GM19397 (cell line): ENCODE measurements around the gene EGFL7.

Experiments
- ATAC-seq: cut with Tn5 transposase; IDR thresholded peaks from one replicate; pipeline ENCODE4 v1.9.1; 2021; ENCODE audit warnings: mild to moderate bottlenecking, moderate library complexity; ENCODE audit not compliant: unreplicated experiment

The EGFL7 gene

GRCh38 chr9:136684799-136685198 is 22.1 kb downstream of the EGFL7 start:
- ATAC-seq = no peak

DNA sequence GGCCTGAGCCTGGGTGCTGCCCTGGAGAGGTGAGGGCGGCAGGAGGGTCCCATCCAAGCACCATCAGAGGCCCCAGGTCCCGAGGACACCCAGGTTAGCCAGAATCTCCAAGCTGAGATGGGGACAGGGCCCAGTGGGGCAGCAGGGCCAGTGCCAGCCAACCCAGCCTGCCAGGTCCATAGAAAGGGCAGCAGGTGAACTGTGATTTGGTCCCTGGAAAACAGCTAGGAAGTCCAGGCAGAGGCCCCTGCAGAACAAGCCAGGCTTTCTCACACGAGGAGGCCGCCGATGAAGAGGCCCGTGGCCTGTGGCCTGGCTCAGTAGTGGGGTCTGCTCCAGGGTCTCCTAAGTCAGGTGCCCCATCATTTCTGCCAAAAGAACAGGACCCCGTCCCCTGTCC is 22.5 kb downstream of the EGFL7 start:
- ATAC-seq = no peak

- ATAC-seq = no peak
Measured at GRCh38 chr9:136685790-136686533, 23.2 kb downstream of the EGFL7 start.

- no peak for ATAC-seq
Measured at GRCh38 chr9:136686534-136686793, 23.7 kb downstream of the EGFL7 start.

DNA sequence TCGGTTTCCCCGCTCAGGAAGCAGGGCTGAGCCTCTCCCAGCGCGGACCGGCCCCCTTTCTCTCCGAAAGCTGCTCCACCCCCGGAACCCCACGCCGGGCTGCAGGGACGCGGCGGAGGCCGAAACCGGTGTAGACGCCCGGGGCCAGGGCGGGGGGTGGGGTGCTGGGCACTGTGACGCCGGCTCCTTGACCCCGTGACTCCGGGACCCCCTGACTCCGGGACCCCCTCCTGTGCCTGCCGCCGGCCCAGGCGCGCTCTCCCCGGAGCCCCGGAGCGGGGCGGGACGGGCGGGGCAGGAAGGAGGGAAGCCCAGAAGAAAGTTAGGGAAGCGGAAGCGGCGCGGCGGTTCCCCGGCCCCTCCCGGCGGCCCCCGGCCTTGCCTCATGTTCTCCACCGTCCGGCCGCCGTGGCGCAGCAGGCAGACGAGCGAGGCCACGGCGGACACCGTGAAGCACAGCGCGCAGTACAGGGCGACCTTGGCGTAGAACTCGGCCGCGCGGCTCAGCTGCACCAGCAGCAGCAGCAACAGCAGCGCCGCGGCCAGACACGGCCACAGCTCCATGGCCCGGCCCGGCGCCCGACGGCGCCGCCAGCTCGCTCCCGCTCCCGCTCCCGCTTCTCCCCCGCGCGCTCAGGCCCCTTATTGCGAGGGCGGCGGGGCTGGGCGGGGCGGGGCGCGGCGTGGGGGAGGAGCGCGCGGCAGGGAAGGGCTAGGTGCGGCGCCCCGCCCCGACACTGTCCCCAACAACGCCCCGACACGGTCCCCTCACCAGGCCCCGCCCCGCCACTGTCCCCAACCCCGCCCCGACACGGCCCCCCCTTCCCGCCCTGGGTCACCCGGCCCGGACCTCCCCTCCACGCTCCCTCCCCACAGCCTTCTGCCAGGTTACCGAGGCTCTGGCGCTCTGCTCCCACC is 24.3 kb downstream of the EGFL7 start, which contains the start of gene AGPAT2:
TSS of gene AGPAT2 (minus strand) at position 664 of the 918 bp plus-strand sequence. CDS start at position 564, 100 bp downstream.
- peak; percentile 60 for ATAC-seq

- ATAC-seq = no peak
Measured at GRCh38 chr9:136687721-136688223, 25.1 kb downstream of the EGFL7 start.

- no peak for ATAC-seq
Measured at GRCh38 chr9:136688274-136689107, 25.8 kb downstream of the EGFL7 start.

GRCh38 chr9:136689108-136689460 is 26.4 kb downstream of the EGFL7 start:
- ATAC-seq = no peak

DNA sequence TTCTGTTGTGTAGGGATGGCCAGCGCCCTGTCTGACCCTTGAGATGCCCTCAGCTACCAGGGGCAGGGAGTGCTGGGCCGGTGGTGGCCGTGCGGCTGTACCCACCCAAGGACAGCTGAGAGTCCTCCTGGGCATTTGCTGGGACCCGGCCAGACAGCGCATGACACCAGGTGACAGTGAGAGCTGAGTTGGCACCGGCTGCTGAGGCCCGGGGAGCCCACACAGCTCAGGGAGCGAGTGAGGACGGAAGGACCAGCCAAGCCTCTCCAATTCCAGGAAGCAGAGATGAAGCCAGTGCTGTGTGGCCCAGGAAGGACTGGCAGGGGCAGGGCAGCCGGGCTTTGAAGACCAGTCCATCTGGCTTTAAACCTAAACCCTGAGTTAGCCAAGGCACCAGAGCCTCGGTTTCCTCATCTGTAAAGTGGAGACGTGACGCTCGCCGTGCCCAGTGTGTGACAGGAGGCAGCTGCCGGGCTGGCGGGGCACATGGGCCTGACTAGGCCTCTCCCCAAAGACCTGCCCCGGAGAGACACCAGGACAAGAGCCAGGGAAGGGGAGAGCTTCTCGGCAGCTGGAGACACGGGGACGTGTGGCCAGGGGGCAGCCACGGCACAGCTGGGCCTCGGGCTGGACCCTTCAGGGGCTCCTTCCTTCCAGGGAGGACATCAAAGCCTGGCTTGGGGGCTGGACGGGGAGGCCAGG is 27.5 kb downstream of the EGFL7 start:
- ATAC-seq = no peak

DNA sequence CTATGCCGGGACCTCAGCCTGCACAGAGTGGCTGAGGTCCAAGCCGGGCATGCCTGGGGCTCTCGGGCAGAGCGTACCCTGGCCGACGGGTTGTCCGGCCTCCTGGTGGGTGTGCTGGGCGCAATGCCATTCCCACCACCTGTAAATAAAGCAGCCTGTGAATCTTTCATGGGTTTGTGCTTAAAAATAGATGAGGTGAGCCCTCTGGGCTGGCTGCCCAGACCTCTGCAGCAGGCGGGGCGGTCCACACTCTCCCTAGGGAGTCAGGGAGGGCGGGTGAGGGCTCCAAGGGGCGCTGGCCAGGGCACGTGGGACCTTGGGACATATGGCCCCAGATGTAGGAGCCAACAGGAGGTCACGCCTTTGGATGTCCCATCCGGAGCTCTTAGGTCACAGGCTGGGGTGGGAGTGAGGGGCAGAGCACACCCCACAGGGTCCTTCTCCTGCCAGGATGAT is 28.1 kb downstream of the EGFL7 start:
- no peak for ATAC-seq

GRCh38 chr9:136691316-136692184 is 28.8 kb downstream of the EGFL7 start:
- ATAC-seq = no peak

DNA sequence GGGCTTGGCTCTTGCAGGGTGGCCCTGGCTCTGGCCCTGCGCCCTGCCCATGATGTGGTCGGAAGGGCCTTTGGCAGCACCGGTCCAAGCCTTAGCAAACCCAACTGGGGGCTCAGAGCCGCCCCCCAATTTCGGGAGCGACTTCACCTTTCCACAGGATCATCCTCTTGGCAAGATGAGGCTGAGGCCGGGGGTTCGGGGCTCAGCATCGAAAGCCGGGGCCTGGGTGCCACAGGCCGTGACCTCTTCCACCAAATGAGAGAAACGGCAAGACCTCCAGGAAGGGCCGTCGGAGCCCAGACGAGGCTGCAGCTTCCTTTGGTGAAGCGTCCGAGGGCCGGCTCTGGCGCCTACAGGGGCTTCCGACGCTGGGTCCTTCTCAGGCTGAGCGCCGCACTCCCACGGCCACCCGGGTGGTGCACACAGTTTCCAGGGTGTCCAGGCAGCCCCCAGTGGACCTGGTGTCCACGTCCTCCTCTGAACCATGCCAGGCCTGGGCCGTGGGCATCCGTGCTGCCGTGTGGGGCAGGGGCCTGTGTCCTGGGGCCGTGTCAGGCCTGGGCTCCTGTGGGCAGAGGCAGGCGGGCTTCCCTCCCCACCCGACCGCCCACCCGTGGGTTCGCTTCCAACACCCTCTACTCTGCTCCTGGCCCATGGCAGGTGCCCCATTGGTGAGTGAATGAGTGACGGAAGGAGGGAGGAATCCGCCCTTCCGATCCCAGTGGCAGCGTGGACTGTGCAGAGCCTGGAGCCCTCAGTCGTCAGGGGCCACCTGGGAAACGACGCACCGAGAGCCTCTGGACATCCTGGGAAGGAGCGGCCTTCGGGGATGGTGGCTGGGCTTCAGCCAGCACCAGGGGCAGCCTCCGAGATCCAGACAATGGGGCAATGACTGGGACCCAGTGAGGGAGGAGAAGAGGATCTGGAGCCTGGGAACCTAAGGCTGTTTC is 29.7 kb downstream of the EGFL7 start:
- no peak for ATAC-seq

- no peak for ATAC-seq
Measured at GRCh38 chr9:136693135-136693489, 30.4 kb downstream of the EGFL7 start.

DNA sequence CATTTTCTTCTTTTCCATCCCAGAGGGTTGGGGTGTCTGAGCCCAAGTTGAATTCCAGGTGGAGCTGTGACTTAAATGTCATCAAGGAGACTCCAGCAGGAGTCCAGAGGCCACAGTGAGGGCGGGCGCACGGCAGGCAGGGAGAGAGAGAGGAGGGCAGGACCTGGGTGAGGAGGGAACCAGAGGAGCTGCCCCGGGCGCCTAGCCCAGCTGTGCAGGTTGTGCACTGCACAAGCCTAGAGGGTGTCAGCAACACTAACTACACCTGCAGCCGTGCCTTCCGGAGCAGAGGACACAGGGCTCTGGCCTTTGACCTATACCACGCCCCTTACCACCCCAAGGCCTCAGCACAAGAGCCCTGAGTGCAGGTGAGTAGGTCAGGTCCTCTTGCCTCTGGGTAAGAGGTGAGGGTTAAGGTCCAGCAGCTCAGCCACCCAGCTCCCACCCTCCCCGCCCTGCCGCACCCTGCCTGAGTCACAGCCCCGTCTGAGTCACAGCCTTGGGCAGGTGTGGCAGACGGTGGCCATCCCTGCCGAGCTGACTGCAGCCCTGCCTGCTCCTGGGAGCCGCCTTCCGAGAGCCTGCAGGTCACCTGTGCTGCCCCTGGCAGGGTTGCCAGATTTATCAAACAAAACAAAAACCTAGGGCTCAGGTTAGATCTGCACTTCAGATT is 30.9 kb downstream of the EGFL7 start:
- ATAC-seq = no peak

- no peak for ATAC-seq
Measured at GRCh38 chr9:136694163-136694871, 31.6 kb downstream of the EGFL7 start.

GRCh38 chr9:136694872-136695247 is 32.1 kb downstream of the EGFL7 start:
- no peak for ATAC-seq

- ATAC-seq = no peak
Measured at GRCh38 chr9:136695435-136695895, 32.7 kb downstream of the EGFL7 start.
